ENCODE data around the gene XKR8. TPM values are rescaled to one million over a fixed set of nuclear protein-coding genes. Genes with fewer than 3 reads are reported as not detected.

Gene XKR8
- total RNA-seq = 6.2 TPM
- long read RNA-seq, transcript XKR8-201 (3 exons, 2,692 nt) = major isoform, 7 of 13 reads
- long read RNA-seq, partial matches to known transcripts = 0 of 13 reads
- long read RNA-seq, other reads (novel, unspliced or antisense) = 6 of 13 reads

- peak; percentile 97 for ATAC-seq
- intact Hi-C loops (cut with DNase I) = no loop called here
Measured at GRCh38 chr1:27959792-27960603, at the start of gene XKR8. TSS of gene XKR8 (plus strand) at chr1:27959973. CDS start at chr1:27960070, 97 bp downstream.

GRCh38 chr1:27912429-27912828, 47.3 kb upstream of the XKR8 start:
- intact Hi-C loops (cut with DNase I) = no loop called here
- no peak for ATAC-seq
- DNase-seq (ENCODE audit: missing footprints) = no peak

More at GRCh38 chr1:27959792-27960603, at the start of gene XKR8:
- peak; percentile 91 for DNase-seq (ENCODE audit: missing footprints)

DNA sequence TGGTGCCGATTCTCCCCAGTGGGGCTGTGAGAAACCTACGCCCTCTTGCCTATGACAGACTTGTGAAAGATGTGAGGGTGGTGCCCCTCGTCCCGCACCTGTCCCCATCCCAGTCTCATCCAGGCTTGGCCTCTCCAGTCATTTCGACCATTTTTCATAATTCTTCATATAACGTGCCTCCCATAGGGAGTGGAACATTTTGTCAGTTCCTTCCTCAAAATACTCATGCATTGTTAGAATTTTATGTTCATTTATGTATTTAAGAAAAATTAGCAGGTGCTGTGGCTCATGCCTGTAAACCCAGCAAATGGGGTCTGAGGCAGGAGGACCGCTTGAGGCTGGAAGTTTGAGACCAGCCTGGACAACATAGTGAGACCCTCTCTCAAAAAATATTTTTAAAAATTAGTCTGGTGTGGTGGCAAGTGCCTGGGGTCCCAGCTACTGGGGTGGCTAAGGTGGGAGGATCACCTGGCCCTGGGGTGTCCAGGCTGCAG, 44.6 kb upstream of the XKR8 start:
- intact Hi-C loops (cut with DNase I) = no loop called here
- ATAC-seq (no peak), DNase-seq (ENCODE audit: missing footprints) (no peak)

GRCh38 chr1:27922272-27922671, 37.5 kb upstream of the XKR8 start:
- DNase-seq (ENCODE audit: missing footprints) (no peak), ATAC-seq (no peak)
- intact Hi-C loops (cut with DNase I) = no loop called here

GRCh38 chr1:27928216-27928954, 31.4 kb upstream of the XKR8 start:
- no peak for DNase-seq (ENCODE audit: missing footprints)
- intact Hi-C loops (cut with DNase I) = no loop called here
- no peak for ATAC-seq

- no peak for DNase-seq (ENCODE audit: missing footprints)
- no peak for ATAC-seq
- intact Hi-C loops (cut with DNase I) = no loop called here
Measured at GRCh38 chr1:27931184-27931583, 28.6 kb upstream of the XKR8 start.

- intact Hi-C loops (cut with DNase I) = no loop called here
- DNase-seq (ENCODE audit: missing footprints) = no peak
- ATAC-seq = no peak
Measured at GRCh38 chr1:27931759-27932158, 28.0 kb upstream of the XKR8 start.

DNA sequence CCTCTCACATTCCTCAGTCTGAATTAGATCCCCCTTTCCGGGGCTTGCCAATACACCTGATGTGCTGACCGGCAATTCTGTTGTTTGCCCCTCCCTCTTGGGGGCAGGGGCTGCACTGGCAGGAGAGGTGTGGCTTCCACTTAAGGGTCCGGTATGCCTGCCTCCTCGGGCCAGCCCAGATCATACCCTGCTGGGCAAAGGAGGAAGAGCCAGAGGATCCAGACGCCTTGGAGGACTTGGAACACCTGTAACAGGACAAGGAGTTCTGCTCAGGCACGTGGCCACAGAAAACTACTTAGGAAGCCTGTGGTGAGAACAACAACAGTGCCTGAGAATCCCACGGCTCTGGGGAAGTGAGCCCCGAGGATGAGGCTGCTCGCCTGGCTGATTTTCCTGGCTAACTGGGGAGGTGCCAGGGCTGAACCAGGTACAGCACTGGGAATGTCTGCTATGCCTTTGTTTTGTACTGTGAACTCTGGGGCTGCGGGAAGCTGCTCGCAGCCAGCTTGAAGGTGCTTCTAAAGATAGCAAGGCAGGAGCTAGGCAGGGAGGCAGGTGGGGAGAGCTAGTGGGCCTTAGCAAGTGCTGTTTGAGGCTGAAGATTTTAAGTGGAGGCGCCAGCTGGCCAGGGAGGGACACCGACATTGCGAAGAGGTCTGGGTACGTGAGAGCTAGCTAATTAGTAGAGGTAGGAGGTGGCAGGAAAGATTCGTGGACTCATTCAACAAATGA, 24.8 kb upstream of the XKR8 start, which contains the start of gene SMPDL3B:
TSS of gene SMPDL3B (plus strand) at position 183 of the 732 bp plus-strand sequence. CDS start at position 367, 184 bp downstream.
- ATAC-seq (no peak), DNase-seq (ENCODE audit: missing footprints) (no peak)
- intact Hi-C loops (cut with DNase I) = no loop called here

GRCh38 chr1:27935721-27936120, 24.1 kb upstream of the XKR8 start:
- intact Hi-C loops (cut with DNase I) = no loop called here
- ATAC-seq (no peak), DNase-seq (ENCODE audit: missing footprints) (no peak)

- no peak for ATAC-seq
- intact Hi-C loops (cut with DNase I) = no loop called here
- DNase-seq (ENCODE audit: missing footprints) = no peak
Measured at GRCh38 chr1:27936370-27936769, 23.4 kb upstream of the XKR8 start.

- ATAC-seq = no peak
- intact Hi-C loops (cut with DNase I) = no loop called here
- no peak for DNase-seq (ENCODE audit: missing footprints)
Measured at GRCh38 chr1:27937524-27937836, 22.3 kb upstream of the XKR8 start.

DNA sequence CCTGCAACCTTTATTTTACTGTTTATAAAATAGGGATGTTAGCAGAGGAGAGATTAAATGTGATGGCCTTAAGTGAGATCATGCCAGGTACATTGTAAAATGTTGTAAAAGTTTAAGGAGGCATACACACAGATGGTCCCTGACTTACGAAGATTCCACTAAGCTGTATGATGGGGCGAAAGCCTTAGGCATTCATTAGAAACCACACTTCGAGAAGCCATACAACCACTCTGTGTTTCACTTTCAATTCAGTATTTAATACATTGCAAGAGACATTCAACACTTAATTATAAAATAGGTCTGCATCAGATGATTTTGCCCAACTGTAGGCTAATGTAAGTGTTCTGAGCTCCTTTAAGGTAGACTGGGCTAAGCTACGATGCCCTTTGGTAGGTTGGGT, 21.3 kb upstream of the XKR8 start:
- ATAC-seq (no peak), DNase-seq (ENCODE audit: missing footprints) (no peak)
- intact Hi-C loops (cut with DNase I) = no loop called here

DNA sequence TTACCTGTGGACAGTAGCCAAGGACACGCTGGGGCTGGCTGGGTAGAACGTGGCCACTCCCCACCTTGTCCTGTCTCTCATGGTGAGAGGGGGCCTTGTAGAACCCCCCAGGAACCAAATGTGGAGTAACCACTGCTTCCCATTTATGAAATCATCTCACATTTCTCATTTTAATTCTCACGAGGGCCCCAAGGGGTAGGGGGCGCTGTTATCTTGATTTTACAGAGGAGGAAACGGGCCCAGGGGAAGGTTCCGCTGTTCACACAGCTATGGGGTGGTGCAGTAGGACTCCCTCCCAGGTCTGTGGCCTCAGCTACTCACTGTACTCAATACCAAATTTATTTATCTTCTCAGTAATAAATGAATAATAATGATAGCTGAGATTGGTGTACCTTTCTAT, 19.5 kb upstream of the XKR8 start:
- DNase-seq (ENCODE audit: missing footprints) (peak; percentile 81), ATAC-seq (no peak)
- intact Hi-C loops (cut with DNase I) = loop anchor here (5.0 kb wide), 1 partner anchor 42 kb away; no protein-coding TSS in a partner anchor

GRCh38 chr1:27940870-27941560, 18.8 kb upstream of the XKR8 start:
- DNase-seq (ENCODE audit: missing footprints) = no peak
- intact Hi-C loops (cut with DNase I) = loop anchor here (5.0 kb wide), 1 partner anchor 41 kb away; no protein-coding TSS in a partner anchor
- no peak for ATAC-seq

DNA sequence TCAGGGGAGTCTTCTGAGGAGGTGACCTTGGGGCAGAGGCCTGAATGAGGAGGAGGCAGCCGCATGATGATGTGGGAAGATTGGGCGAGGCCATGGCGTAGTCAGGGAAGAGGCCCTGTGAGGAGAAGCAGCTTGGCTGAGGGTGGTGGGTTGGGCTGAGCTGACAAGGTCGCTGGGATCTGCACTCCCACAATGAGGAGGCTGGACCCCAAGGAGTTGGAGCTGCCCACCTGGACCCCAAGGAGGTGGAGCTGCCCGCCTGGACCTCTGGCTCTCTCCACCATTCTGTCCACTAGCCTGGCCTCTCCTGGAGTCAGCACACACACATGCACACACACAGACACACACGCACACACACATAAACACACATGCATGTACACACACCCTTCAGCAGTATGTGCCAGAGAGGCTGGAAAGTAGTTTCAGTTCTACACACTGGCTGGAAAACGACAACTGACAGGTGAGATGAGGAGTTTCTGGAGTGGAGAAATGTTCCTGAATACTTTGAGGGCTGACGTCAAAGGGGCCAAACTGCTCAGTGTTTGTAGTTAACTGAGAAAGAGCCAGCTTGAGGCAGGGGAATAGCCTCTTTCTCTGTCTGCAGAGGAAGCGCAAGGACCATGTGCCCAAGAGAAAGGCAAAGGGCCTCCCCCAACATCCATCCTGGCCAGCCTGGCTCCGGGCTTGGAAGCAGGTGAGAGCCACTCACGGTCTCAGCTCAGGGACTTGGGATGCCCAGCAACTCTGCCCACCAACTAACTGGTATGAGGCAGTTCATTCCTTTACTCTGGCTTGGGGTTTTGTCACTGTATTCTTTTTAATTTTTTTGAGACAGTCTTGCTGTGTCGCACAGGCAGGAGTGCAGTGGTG, 17.9 kb upstream of the XKR8 start:
- intact Hi-C loops (cut with DNase I) = loop anchor here (5.0 kb wide), 1 partner anchor 40 kb away; no protein-coding TSS in a partner anchor
- DNase-seq (ENCODE audit: missing footprints) (no peak), ATAC-seq (no peak)

DNA sequence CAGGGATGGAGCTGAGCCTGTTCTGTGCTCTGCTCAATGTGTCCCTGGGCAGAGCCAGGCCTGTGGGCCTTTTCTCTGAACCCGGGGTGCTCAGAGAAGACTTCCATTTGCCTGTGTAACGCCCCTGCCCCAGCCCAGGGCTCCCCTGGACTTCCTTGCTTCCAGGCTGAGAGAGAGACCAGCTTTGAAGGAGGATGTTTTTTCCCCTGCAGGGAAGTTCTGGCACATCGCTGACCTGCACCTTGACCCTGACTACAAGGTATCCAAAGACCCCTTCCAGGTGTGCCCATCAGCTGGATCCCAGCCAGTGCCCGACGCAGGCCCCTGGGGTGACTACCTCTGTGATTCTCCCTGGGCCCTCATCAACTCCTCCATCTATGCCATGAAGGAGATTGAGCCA, 14.8 kb upstream of the XKR8 start:
- DNase-seq (ENCODE audit: missing footprints) (no peak), ATAC-seq (no peak)

GRCh38 chr1:27949027-27949426, 10.7 kb upstream of the XKR8 start:
- peak; percentile 3 for ATAC-seq
- DNase-seq (ENCODE audit: missing footprints) = no peak
- intact Hi-C loops (cut with DNase I) = no loop called here

More for the DNA sequence above, 14.8 kb upstream of the XKR8 start:
- intact Hi-C loops (cut with DNase I) = no loop called here

Measured in Right ventricle myocardium inferior (tissue), 1 donor.